ENCODE results near the gene MBNL2. TPM values are rescaled to one million over a fixed set of nuclear protein-coding genes. Genes with fewer than 3 reads are reported as not detected.
A peak's percentile ranks its signal among the peaks of the same experiment; 100 is the strongest.

MBNL2 gene
- total and polyA plus RNA-seq, 2 experiments from 2014 or later: 0.55 to 3.2 TPM

DNA sequence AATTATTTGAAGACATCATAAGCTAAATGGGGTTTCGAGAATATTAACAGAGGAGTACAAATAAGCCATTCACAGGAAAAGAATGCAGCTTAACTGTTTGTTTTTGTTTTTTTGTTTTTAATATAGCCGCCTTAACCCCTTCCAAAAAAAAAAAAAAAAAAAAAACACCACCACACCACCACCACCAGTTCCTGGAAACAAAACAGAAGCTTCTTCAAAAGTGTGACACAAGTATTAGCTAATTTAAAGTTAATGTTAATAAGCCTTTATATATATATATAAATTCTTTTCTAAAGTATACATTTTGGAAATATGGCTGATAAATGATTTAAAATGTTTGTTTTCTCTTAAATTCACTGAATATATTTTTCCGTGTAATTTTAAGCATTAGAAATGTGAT is 213.2 kb downstream of the MBNL2 start (continued):
- TF ChIP-seq, protein P1, sequence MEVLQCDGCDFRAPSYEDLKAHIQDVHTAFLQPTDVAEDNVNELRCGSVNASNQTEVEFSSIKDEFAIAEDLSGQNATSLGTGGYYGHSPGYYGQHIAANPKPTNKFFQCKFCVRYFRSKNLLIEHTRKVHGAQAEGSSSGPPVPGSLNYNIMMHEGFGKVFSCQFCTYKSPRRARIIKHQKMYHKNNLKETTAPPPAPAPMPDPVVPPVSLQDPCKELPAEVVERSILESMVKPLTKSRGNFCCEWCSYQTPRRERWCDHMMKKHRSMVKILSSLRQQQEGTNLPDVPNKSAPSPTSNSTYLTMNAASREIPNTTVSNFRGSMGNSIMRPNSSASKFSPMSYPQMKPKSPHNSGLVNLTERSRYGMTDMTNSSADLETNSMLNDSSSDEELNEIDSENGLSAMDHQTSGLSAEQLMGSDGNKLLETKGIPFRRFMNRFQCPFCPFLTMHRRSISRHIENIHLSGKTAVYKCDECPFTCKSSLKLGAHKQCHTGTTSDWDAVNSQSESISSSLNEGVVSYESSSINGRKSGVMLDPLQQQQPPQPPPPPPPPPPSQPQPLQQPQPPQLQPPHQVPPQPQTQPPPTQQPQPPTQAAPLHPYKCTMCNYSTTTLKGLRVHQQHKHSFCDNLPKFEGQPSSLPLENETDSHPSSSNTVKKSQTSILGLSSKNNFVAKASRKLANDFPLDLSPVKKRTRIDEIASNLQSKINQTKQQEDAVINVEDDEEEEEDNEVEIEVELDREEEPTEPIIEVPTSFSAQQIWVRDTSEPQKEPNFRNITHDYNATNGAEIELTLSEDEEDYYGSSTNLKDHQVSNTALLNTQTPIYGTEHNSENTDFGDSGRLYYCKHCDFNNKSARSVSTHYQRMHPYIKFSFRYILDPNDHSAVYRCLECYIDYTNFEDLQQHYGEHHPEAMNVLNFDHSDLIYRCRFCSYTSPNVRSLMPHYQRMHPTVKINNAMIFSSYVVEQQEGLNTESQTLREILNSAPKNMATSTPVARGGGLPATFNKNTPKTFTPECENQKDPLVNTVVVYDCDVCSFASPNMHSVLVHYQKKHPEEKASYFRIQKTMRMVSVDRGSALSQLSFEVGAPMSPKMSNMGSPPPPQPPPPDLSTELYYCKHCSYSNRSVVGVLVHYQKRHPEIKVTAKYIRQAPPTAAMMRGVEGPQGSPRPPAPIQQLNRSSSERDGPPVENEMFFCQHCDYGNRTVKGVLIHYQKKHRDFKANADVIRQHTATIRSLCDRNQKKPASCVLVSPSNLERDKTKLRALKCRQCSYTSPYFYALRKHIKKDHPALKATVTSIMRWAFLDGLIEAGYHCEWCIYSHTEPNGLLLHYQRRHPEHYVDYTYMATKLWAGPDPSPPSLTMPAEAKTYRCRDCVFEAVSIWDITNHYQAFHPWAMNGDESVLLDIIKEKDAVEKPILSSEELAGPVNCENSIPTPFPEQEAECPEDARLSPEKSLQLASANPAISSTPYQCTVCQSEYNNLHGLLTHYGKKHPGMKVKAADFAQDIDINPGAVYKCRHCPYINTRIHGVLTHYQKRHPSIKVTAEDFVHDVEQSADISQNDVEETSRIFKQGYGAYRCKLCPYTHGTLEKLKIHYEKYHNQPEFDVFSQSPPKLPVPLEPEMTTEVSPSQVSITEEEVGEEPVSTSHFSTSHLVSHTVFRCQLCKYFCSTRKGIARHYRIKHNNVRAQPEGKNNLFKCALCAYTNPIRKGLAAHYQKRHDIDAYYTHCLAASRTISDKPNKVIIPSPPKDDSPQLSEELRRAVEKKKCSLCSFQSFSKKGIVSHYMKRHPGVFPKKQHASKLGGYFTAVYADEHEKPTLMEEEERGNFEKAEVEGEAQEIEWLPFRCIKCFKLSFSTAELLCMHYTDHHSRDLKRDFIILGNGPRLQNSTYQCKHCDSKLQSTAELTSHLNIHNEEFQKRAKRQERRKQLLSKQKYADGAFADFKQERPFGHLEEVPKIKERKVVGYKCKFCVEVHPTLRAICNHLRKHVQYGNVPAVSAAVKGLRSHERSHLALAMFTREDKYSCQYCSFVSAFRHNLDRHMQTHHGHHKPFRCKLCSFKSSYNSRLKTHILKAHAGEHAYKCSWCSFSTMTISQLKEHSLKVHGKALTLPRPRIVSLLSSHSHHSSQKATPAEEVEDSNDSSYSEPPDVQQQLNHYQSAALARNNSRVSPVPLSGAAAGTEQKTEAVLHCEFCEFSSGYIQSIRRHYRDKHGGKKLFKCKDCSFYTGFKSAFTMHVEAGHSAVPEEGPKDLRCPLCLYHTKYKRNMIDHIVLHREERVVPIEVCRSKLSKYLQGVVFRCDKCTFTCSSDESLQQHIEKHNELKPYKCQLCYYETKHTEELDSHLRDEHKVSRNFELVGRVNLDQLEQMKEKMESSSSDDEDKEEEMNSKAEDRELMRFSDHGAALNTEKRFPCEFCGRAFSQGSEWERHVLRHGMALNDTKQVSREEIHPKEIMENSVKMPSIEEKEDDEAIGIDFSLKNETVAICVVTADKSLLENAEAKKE (CRISPR knock-in tag; IDR thresholded peaks at IDR 0.05): no peak
- TF ChIP-seq, protein P2, sequence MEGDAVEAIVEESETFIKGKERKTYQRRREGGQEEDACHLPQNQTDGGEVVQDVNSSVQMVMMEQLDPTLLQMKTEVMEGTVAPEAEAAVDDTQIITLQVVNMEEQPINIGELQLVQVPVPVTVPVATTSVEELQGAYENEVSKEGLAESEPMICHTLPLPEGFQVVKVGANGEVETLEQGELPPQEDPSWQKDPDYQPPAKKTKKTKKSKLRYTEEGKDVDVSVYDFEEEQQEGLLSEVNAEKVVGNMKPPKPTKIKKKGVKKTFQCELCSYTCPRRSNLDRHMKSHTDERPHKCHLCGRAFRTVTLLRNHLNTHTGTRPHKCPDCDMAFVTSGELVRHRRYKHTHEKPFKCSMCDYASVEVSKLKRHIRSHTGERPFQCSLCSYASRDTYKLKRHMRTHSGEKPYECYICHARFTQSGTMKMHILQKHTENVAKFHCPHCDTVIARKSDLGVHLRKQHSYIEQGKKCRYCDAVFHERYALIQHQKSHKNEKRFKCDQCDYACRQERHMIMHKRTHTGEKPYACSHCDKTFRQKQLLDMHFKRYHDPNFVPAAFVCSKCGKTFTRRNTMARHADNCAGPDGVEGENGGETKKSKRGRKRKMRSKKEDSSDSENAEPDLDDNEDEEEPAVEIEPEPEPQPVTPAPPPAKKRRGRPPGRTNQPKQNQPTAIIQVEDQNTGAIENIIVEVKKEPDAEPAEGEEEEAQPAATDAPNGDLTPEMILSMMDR (conservative IDR thresholded peaks at IDR 0.05; ENCODE audit: low read depth in 2 of 2): no peak
- TF ChIP-seq NANOG (IDR thresholded peaks at IDR 0.05; ENCODE audit: borderline replicate concordance): no peak

DNA sequence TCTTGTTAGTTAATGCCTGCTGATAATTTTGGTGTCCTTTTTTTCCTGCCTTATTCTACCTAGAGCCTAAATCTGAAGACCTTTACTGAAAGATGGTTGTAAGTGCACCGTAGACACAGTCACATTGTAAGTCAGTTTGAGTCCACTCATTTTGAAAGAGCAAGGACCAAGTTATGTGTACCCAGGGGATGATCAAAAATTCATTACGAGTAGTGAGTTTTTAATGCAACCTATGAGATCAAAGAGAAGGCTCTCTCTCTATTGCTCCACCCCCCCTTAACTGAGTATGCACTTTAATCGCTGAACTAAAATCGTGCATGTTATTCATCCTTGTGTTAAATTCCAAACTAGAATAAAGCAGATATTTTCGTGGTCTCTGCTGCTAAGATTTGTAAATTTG is 213.7 kb downstream of the MBNL2 start:
- DNase-seq (ENCODE audit: low spot score): no peak
- Mint-ChIP-seq H3K4me3 (peak overlapping the region; percentile 96), H3K4me1 (peaks cover 15% of the 10 kb centered on the region), H3K27ac (no peak overlapping the region), H3K27me3 (ENCODE audit: insufficient read depth, low read depth, poor library complexity) (peaks cover 12% of the 10 kb centered on the region), H3K36me3 (ENCODE audit: low read depth) (peaks cover 2% of the 10 kb centered on the region; the same call in 1 of the 3 replicates), H3K9me3 (0 out of 3 replicates have a peak, but pooled peaks cover 6% of the 10 kb centered on the region)
- Histone ChIP-seq H2AFZ (no peak overlapping the region), H3K36me3 (ENCODE audit: insufficient read depth) (peaks cover 4% of the 10 kb centered on the region; the same call in 1 of the 2 replicates), H3K4me3 (peak overlapping the region; percentile 90), H3F3A (replicated peaks; ENCODE audit: low read depth) (no peaks in the 10 kb centered on the region), H4K20me1 (replicated peaks; ENCODE audit: insufficient read depth) (no peaks in the 10 kb centered on the region; the same call in 1 of the 2 replicates), H3K79me2 (replicated peaks; ENCODE audit: insufficient read depth) (peaks cover 53% of the 10 kb centered on the region), H3K4me2 (peak overlapping the region; percentile 93), H3K27me3 (ENCODE audit: insufficient read depth) (no peaks in the 10 kb centered on the region), H3K27ac (ENCODE audit: low read depth) (no peak overlapping the region), H3K9me2 (ENCODE audit: insufficient read depth) (no peaks in the 10 kb centered on the region), H3K4me1 (ENCODE audit: insufficient read depth) (peaks cover 5% of the 10 kb centered on the region; the same call in 1 of the 2 replicates)
- no peak for ATAC-seq
- TF ChIP-seq JUNB (IDR thresholded peaks at IDR 0.05; ENCODE audit: unreplicated experiment): no peak
- TF ChIP-seq STAT1 (IDR thresholded peaks at IDR 0.05; ENCODE audit: unreplicated experiment): no peak
- TF ChIP-seq, protein P3, sequence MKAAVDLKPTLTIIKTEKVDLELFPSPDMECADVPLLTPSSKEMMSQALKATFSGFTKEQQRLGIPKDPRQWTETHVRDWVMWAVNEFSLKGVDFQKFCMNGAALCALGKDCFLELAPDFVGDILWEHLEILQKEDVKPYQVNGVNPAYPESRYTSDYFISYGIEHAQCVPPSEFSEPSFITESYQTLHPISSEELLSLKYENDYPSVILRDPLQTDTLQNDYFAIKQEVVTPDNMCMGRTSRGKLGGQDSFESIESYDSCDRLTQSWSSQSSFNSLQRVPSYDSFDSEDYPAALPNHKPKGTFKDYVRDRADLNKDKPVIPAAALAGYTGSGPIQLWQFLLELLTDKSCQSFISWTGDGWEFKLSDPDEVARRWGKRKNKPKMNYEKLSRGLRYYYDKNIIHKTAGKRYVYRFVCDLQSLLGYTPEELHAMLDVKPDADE (IDR thresholded peaks at IDR 0.05): no peak
- TF ChIP-seq EZH2phosphoT487 (IDR thresholded peaks at IDR 0.05; ENCODE audit: unreplicated experiment): no peak
- no peak for TF ChIP-seq POLR2AphosphoS5 (IDR thresholded peaks at IDR 0.05; ENCODE audit: low read depth)
- no peak for TF ChIP-seq NANOG (IDR thresholded peaks at IDR 0.05; ENCODE audit: borderline replicate concordance)
